DMS114 treated with DMSO at 0.1 percent for 48 hours (cell line): ENCODE measurements around the gene MBP.

Experiments used
- DNase-seq: peaks from one replicate; lab custom pipeline; 2025; ENCODE audit not compliant: unreplicated experiment; lab: John Stamatoyannopoulos, UW

The MBP gene

GRCh38 chr18:77103187-77103850, 29.3 kb downstream of the MBP start:
- no peak for DNase-seq

DNA sequence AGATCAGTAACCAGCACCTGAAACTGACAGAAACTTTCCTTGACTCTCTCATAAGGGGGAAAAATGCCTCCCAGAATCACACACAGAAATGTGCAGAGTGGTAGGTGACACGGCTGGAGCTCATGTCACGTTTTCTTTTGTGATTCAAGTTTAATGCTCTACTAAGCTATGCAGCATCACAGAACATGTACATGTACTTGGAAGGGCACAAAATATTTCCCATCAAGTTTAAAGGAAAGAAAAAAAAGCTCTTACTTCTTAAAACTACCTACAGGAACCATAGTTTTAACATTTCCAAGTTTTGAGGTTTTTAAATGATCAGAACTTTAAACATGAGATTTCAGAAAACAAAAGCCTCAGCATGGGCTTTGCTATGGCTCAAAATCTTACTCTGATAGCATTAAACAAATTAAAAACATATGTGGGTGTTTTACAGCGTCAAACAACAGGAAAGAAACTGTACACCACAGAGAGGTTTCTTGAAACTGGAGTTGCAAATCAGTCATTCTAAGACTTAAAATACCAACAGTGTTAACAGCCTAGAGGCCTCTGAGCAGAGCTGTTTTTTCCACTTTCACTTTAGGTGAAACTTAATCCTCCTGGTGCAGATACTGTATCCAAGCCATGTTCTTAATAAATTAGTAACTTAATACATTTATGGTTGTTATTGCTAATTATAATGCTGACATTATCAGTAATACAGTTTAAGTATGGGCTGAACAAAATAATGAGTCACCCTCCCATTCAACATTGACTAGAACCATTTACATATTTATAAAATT, 30.1 kb downstream of the MBP start:
- no peak for DNase-seq

DNA sequence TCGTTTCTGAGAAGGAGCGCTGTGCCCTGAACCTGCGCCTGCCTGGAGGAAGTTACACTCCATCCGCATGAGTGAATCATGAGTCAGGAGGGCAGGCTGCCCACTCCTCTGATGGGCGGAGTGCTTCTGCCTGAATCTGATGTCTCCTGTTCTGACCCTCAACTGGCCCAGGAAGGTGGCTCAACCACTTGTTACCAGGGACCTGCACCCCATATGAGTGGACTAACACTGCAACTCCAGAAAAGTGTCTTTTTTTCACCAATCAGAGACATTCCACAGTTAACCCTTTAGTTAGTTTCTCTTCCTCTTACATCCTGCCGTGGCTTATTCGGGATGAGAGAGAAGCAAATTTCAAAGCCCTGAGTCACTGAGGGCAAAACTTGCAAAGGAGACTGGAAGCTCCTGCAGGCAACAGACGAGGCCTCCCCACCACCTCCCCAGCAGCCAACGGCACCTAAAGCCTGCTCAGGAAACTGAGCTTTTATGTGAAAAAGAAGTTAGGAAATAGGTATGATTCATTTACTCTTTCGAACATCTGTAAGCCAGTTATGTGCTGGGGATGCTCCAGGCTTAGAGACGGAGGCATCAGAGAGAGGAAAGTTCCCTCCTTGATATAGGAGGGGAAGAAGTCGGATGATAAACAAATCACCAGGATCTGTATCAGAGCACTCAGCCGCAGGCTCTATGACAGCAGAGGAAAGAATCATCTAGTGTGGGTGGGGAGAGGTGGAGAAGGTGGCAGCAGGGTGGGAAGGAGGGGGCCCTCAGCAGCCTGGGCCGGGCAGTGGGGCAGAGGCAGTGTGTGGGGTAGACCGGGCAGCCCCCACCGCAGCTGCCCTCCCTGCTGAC, 30.9 kb downstream of the MBP start:
- DNase-seq, result no peak

DNA sequence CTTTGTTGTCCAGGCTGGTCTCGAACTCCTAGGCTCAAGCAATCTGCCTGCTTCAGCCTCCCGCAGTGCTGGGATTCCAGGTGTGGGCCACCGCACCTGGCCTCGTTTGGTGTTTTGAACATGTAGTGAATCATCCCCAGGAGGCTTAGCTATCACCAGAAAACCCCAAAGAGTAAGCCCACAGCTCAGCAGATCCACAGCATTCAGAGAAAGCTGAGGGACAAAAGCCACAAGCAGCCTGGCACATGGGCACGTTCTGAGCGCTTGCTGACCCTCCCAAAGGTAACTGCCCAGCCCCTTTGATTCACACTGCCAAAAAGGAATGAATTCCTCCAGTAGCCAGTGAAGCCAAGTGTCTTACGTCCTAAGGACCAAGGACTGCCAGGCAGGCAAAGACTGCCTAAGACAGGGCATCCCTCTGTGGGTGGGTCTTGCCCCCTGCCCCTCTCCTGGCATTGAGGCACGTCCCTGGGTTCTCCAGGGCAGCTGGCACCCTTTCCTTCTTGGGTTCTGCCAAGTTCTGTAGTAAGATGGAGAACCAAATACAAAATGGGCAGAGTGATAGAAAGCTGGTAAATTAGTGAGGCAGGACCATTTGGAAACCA, 31.7 kb downstream of the MBP start:
- DNase-seq, result no peak

GRCh38 chr18:77099485-77100370, 32.9 kb downstream of the MBP start:
- DNase-seq, result no peak

GRCh38 chr18:77098538-77099174, 33.9 kb downstream of the MBP start:
- no peak for DNase-seq

- DNase-seq, result no peak
Measured at GRCh38 chr18:77098029-77098428, 34.6 kb downstream of the MBP start.

- no peak for DNase-seq
Measured at GRCh38 chr18:77096936-77097886, 35.4 kb downstream of the MBP start.

- no peak for DNase-seq
Measured at GRCh38 chr18:77095391-77096371, 36.9 kb downstream of the MBP start.

DNA sequence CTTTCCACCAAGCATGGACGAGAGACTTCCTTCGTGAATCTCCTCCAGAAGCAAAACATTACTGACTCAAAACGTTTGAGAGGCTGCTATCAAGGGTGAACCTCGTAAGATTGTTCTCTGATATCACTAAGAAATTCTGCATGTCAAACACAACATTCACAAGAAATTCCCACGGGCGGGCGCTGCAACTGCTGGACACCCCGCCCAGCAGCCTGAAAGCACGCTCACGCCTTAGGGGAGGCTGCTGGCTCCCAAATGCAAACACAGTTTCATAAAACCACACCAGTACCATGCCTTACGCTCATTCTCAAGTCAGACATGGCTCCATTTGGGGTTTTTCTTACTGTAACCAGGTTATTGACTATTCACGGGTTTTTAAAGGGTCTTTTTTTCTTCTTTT, 39.0 kb downstream of the MBP start:
- DNase-seq, result no peak

GRCh38 chr18:77093067-77093430, 39.5 kb downstream of the MBP start:
- no peak for DNase-seq

DNA sequence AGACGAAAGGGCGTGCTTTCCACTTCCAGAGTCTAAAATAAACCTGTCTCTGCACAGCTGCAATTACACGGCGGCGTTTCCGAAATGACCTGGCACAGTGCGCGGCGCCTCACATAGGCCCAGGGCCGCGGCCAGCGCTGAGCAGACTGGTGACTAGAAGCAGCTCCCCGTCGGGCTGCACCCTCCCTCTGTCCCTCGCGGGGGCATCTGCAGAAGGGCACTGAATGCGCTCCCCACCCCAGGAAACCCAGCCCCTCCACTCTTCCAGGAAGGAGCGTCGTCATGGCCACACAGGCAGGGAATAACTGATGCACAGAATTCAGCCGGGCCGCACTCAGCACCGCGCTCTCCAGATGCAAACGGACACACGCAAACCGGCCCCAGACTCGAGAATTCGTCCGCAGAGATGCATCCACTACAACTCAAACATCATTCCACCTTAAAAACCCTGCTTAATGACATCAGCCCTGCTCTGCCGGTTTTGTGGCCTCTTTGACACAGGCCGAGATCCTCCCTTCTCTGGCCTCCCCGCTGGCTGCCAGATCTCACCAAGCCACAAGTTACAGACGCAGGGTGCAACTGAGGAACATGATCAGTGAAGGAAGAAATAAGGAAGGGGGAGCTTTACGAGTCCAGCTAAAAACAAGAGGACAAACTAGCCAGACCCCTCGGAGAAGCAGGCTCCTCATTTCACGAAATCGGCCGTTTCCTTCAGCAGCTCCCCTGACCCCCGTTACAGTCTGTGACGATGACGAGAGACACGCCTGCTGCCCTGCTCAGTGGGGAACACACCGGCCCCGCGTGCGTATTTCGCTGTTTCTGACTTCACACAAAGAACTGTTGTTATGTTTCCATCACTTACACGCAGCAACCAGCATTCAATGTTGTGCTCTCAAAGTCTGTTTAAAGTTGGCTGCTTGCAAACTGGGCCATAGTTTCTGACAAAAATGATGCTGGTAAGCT, 40.2 kb downstream of the MBP start:
- no peak for DNase-seq

DNA sequence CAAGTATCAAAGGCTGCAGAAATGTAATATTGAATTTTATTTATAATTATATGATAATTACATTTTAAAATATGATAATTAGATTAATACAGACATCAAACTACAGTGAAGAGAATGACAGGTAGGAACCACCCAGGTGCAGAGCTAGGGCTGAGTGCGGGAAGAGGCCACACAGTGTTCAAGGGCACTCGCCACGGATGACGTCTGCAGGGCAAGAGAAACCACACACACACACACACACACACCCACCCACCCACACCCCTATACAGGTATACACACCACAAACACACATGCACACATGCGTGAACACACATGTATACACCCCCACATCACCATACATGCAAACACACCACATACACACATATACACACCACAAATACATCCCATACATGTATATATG, 41.2 kb downstream of the MBP start:
- no peak for DNase-seq

DNA sequence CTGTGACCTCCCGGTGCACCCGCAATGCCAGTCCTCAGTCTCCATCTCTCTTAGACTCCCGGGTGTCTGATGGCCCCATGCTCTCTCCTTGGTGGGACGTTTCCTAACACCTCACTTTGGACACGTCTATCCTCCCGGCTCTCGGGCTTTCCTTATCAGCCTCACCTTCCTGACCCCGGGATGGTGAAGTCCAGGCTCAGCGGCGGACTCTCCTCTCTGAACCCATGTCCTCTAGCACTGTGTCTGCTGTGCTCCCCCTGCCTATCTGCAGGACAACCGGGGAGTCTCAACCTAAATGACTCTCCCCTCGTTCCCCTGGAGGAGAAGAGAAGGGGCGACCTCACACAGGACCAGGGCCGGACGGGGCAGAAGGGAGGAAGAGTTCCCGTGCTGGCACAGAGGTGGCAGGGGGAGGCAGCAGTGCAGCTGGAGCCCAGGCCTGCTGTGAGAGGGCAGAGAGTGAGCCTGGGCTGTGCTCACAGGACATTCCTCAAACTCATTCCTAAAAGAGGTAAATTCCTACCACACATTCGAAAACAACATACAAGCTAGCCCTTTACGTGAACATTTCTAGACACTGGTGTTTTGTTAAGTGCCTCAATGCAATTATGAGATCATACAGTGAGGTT, 41.9 kb downstream of the MBP start:
- DNase-seq, result no peak

DNA sequence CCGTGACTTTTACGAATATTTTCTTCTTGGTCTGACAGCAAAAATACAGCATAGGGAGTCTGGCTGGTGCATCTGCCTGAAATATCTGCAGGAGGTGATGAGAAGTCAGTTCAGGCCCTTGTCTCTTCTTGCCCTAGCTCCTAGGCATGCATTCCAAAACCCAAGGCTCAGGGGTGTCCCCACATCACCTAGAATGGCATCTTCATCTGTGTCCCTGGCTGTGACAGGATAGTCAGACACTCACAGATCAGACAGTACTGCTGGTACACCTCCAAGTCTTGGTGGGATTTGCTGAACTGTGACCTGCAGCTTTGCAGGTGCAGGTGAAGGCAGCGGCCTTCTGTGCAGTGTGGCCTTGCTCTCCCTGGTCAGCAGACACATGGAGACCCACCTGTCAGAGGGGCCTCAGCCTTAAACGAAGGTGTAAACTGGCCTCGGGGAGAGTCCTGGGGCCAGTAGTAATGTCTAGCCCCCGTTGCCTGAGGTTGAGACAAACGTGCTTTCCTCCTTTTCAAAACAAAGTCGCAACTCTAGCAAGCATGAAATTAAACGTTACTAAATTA, 42.8 kb downstream of the MBP start:
- DNase-seq, result no peak
